Immature natural killer cell (primary cell): ENCODE results near the gene IQGAP2. TPM values are rescaled to one million over a fixed set of nuclear protein-coding genes. Genes with fewer than 3 reads are reported as not detected.
A peak's percentile ranks its signal among the peaks of the same experiment; 100 is the strongest.
"Not testable (repeated sequence)": the region's sequence is repeated elsewhere in the genome, so short reads cannot be mapped to it uniquely, and the experiment has no call there.

Experiments
- DNase-seq, 3 donors: peaks; one replicate each; pipeline ENCODE4 v3.0.0; 2022; ENCODE audit warnings: mixed read lengths in 1 of 3
- H3K27ac Mint-ChIP-seq, 6 donors: one replicate each; pipeline ENCODE4 v1.8.0; 2020; ENCODE audit warnings: mixed read lengths in 6 of 6, mild to moderate bottlenecking in 5 of 6, inconsistent platforms in 4 of 6, moderate library complexity in 3 of 6
- H3K27me3 Mint-ChIP-seq, 3 donors: one replicate each; pipeline ENCODE4 v1.8.0; 2020 to 2021; ENCODE audit warnings: low read depth in 3 of 3, mild to moderate bottlenecking in 3 of 3, mixed read lengths in 3 of 3, moderate library complexity in 3 of 3, inconsistent platforms in 1 of 3
- H3K36me3 Mint-ChIP-seq, 3 donors: one replicate each; pipeline ENCODE4 v1.8.0; 2020; ENCODE audit warnings: mixed read lengths in 3 of 3, inconsistent platforms in 2 of 3, mild to moderate bottlenecking in 2 of 3
- H3K4me1 Mint-ChIP-seq, 2 donors: one replicate each; pipeline ENCODE4 v1.8.0; 2020; ENCODE audit warnings: inconsistent platforms in 2 of 2, mild to moderate bottlenecking in 2 of 2, mixed read lengths in 2 of 2, moderate library complexity in 1 of 2
- H3K4me3 Mint-ChIP-seq, 5 donors: one replicate each; pipeline ENCODE4 v1.8.0; 2020; ENCODE audit warnings: mild to moderate bottlenecking in 5 of 5, mixed read lengths in 5 of 5, inconsistent platforms in 3 of 5, moderate library complexity in 3 of 5
- H3K9me3 Mint-ChIP-seq, 6 donors: one replicate each; pipeline ENCODE4 v1.8.0; 2020; ENCODE audit warnings: mild to moderate bottlenecking in 6 of 6, mixed read lengths in 6 of 6, inconsistent platforms in 4 of 6, moderate library complexity in 3 of 6
- polyA plus RNA-seq, 3 donors: library from polyadenylated mRNA; unstranded; fragments of 300-500 nt; fragmentation: Illumina TruSeq; gene quantifications; one replicate each; pipeline ENCODE4 v1.2.3, GENCODE V29; 2021

Gene IQGAP2
- polyA plus RNA-seq, 3 donors from 2014 or later = 38.8 to 92.5 (median 43.6) TPM

DNA sequence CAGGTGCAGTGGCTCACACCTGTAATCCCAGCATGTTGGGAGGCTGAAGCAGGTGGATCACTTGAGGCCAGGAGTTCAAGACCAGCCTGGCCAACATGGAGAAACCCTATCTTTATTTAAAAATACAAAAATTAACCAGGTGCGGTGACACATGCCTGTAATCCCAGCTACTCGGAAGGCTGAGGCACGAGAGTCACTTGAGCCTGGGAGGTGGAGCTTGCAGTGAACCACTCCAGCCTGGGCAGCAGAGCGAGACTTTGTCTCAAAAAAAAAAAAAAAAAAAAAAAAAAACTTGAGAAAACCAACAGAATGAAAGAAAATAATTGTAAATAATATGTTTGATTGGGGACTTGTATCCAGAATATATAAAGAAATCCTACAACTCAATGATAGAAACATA is 277.7 kb downstream of the IQGAP2 start:
- not testable (repeated sequence) for DNase-seq, H3K27me3 Mint-ChIP-seq, H3K4me3 Mint-ChIP-seq, H3K9me3 Mint-ChIP-seq
- H3K4me1 Mint-ChIP-seq = peaks cover 20 to 66% of the 10 kb centered on the region in 2 donors
- H3K27ac Mint-ChIP-seq = peak overlapping the region in 3 of 6 donors; percentile 30 to 46 (median 38)
- H3K36me3 Mint-ChIP-seq = peaks cover 24 to 61% (median 42%) of the 10 kb centered on the region in 3 donors

DNA sequence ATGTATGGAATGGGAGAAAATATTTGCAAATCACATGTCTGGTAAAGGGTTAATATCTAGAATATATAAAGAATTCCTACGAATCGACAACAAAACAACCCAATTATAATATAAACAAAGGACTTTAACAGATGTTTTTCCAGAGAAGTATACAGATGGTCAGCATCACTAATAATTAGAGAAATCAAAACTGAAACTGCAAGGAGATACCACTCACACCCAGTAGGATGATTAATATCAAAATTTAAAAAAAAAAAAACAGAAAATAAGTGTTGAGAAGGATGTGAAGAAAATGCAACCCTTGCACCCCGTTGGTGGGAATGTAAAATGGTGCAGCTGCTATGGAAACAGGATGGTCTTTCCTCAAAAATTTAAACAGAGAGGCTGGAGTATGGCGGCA is 278.2 kb downstream of the IQGAP2 start:
- H3K4me3 Mint-ChIP-seq = no peak overlapping the region
- no peak for DNase-seq
- peaks cover 0 to 1% (median 0%) of the 10 kb centered on the region in 6 donors for H3K9me3 Mint-ChIP-seq
- H3K27ac Mint-ChIP-seq = peak overlapping the region in 5 of 6 donors; percentile 26 to 67 (median 46)
- peaks cover 0 to 4% (median 0%) of the 10 kb centered on the region in 3 donors for H3K27me3 Mint-ChIP-seq
- peaks cover 20 to 59% (median 39%) of the 10 kb centered on the region in 3 donors for H3K36me3 Mint-ChIP-seq
- peaks cover 20 to 68% of the 10 kb centered on the region in 2 donors for H3K4me1 Mint-ChIP-seq

DNA sequence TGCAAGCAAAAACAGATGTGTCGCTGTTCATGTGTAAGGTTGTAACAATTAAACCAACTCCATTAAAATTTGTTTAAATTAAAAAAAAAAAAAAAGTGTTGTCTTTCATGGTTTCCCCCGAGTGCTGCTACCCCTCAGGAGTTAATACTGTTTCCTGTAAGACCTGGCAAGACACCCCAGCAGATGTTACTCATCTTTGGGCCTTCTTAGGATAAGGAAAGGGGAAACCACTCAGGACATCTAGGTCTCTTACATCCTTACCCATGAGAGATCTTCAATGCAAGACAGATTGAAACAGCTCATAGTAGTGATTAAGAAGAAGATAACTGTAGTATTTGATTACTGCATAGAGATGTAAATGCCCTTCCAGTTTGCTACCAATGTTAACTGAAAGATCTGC is 279.3 kb downstream of the IQGAP2 start:
- H3K27ac Mint-ChIP-seq = peak overlapping the region in 3 of 6 donors; percentile 32 to 41 (median 34)
- no peak for DNase-seq
- peaks cover 19 to 61% (median 38%) of the 10 kb centered on the region in 3 donors for H3K36me3 Mint-ChIP-seq
- no peak overlapping the region for H3K4me3 Mint-ChIP-seq
- H3K9me3 Mint-ChIP-seq = peaks cover 0 to 1% (median 0%) of the 10 kb centered on the region in 6 donors
- H3K27me3 Mint-ChIP-seq = peaks cover 0 to 4% (median 0%) of the 10 kb centered on the region in 3 donors
- H3K4me1 Mint-ChIP-seq = peaks cover 20 to 68% of the 10 kb centered on the region in 2 donors

DNA sequence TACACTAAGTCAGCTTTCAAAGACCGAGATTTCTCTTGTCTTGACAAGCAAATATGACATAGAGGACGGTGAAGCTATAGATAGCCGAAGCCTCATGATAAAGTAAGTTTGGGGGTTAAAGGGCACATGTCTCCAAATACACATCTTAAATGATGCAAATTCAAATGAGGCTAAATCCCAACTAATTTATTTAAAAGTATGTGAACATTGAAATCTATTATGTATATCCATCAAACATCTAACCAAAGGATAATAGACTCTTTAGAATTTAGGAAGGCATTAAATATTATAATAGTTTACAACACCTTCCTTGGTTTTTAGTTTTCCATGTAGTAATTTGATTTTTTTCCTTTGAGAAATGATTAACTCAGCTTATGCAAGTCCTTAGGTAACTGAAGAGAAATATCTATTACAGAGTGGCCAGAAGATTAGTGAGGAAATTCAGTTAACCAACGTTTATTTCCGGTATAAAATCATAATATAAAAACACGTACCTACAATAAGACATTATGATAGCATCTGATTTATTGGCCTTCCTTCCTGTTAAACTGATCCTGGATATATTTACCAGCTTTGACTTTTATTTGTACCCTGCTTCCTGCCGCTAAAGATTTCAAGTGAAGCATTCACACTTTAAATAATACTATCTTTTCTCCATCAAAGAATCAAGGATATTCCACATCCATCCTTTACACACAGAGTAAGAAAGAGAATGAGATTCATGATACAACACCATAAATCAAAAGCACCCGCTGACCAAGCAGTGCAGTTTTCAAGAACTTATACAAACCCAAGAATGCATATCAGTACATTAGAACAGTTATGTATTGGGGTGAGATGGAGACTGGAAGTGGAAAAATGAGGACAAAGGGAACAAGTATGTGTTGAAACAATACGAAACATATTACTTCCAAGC is 281.0 kb downstream of the IQGAP2 start:
- peaks cover 18 to 66% of the 10 kb centered on the region in 2 donors for H3K4me1 Mint-ChIP-seq
- peaks cover 0 to 1% (median 0%) of the 10 kb centered on the region in 6 donors for H3K9me3 Mint-ChIP-seq
- H3K4me3 Mint-ChIP-seq = no peak overlapping the region
- peak overlapping the region; percentile 10 to 81 (median 59) for H3K27ac Mint-ChIP-seq
- H3K36me3 Mint-ChIP-seq = peaks cover 17 to 66% (median 35%) of the 10 kb centered on the region in 3 donors
- no peak for DNase-seq
- peaks cover 0 to 4% (median 0%) of the 10 kb centered on the region in 3 donors for H3K27me3 Mint-ChIP-seq

DNA sequence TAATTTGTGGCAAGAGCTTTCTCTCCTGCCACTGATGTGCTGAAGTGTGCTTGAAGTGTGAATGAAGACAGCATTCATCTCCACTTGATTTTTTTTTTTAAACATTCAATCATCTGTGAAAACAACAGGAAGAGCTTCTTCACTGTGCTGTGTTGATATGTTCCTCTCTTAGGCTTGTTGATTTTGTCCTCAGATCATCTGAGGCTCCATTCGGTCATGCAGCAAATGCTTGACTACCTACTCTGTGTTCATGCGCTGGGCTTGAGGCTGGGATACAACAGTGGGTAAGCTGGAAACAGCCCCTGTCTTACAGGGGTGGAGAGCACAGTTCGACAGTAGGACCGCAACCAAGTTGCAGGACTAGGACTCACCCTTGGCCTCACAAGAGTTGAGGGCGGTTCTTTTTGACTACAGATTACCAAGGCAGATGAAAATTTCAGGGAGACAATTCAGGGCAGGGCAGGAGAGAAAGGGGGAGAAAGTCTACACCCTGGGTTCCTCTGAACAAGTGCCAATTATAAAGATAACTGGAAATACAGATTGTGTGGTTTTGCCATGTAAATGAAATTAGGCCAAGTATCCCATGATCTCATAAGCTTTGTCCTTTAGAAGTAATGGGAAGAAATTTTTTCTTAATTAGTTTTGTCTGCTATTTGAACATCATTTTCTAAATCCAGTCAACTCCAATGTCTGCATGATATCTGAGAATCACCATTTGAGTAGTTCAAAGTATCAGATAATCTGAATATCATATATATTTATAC is 281.9 kb downstream of the IQGAP2 start:
- H3K36me3 Mint-ChIP-seq = peaks cover 17 to 65% (median 33%) of the 10 kb centered on the region in 3 donors
- H3K27me3 Mint-ChIP-seq = peaks cover 0 to under 1% (median 0%) of the 10 kb centered on the region in 3 donors
- peaks cover 18 to 64% of the 10 kb centered on the region in 2 donors for H3K4me1 Mint-ChIP-seq

DNA sequence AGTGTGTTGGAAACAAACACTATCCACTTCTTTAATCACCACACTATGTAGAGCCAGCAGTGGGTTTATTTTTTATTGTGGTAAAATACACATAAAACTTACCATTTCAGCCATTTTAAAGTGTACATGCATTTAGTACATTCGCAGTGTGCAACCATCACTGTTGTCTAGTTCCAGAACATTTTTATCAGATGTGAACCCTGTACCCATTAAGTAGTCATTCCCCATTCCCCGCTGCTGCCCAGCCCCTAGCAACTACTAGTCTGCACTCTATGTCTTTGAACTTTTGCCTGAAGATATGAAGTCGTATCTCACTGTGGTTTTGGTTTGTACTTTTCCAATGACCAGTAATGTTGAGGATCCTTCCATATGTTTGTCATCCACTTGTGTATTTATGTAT is 282.6 kb downstream of the IQGAP2 start:
- Mint-ChIP-seq H3K27ac (peak overlapping the region in 5 of 6 donors; percentile 1 to 72 (median 28)), H3K36me3 (peaks cover 14 to 64% (median 36%) of the 10 kb centered on the region in 3 donors), H3K4me3 (no peak overlapping the region), H3K4me1 (peaks cover 15 to 60% of the 10 kb centered on the region in 2 donors), H3K27me3 (no peaks in the 10 kb centered on the region), H3K9me3 (no peaks in the 10 kb centered on the region)
- DNase-seq = no peak

More for the DNA sequence above, 281.9 kb downstream of the IQGAP2 start:
- Mint-ChIP-seq H3K27ac (peak overlapping the region; percentile 14 to 81 (median 39)), H3K9me3 (peaks cover 0 to 1% (median 0%) of the 10 kb centered on the region in 6 donors), H3K4me3 (no peak overlapping the region)
- DNase-seq = no peak

DNA sequence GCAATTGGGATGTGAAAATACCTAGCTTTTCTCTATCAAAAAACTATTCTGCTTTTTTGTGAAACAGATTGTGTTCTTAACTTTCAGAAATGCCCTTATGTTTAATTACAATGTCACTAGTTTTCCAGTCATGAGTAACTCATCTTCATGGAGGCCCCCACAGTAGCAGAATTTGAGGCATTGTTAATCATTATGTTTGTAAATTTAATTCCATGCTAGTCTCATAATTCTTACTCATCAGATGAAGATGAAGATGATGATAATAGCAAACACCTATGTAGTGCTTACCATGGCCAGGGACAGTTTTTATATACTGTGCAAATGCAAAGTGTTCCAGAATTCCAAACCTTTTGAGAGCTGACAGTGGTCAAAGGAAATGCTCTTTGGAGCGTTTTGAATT is 285.1 kb downstream of the IQGAP2 start:
- Mint-ChIP-seq H3K36me3 (peaks cover 14 to 66% (median 28%) of the 10 kb centered on the region in 3 donors), H3K27ac (peak overlapping the region in 2 of 6 donors; percentile 34 to 36), H3K27me3 (no peaks in the 10 kb centered on the region), H3K4me1 (peaks cover 6 to 42% of the 10 kb centered on the region in 2 donors), H3K9me3 (no peaks in the 10 kb centered on the region), H3K4me3 (no peak overlapping the region)
- no peak for DNase-seq

DNA sequence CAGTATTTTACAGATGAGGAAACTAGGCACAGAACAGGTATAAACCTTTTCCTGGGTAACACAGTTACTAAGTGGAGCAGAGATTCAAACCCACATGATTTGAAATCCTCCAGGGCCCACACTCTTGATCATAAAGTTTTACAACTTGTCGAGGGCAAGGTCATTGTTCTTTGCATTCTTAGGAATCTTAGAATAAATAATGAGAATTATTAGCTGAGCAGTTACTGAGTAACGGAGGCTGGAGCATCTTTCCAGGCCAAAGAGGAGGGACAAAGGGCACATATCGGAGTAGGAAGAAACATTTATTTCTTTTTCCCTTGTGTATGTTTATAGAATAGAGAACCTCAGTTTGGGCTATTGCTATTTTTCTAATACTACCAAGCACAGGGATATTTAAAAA is 285.8 kb downstream of the IQGAP2 start:
- Mint-ChIP-seq H3K4me3 (no peak overlapping the region), H3K27ac (peak overlapping the region in 1 of 6 donors; percentile 57), H3K27me3 (no peaks in the 10 kb centered on the region), H3K4me1 (peaks cover 6 to 35% of the 10 kb centered on the region in 2 donors), H3K9me3 (no peaks in the 10 kb centered on the region), H3K36me3 (peaks cover 14 to 62% (median 24%) of the 10 kb centered on the region in 3 donors)
- DNase-seq = no peak

DNA sequence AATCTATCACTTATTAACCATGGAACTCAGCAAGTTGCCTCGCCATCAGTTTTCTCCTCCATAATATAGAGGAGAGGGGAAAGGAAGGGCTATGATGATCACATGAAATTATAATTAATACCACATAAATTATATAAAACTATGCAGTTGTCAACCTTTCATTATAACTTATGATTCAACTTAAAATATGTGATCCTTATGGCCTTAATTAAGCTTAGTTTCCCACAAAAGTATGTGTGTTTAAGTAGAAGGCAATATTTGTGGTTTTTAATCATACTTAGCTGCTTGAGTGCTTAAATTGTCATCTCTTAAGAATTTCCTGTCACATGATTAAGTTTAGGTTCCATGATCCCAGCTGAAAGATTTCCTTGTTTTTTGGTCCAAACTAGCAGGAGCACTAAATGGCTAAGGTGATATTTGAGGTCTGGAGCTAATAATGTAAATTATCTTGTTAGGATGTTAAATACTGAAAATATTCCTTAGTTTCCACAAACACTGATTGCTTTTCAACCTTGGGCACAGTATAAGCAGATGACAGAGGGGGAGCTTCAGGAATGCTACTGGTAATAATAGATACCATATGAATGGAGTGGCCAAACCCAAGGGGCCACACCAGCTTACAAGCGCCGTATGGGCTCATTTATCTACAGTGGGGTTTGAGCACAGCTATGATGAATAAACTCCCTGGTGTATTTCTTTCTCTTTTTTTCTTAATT is 286.4 kb downstream of the IQGAP2 start:
- Mint-ChIP-seq H3K9me3 (no peaks in the 10 kb centered on the region), H3K36me3 (peaks cover 14 to 58% (median 19%) of the 10 kb centered on the region in 3 donors), H3K27me3 (no peaks in the 10 kb centered on the region), H3K27ac (peak overlapping the region in 5 of 6 donors; percentile 9 to 79 (median 61)), H3K4me1 (peaks cover 3 to 29% of the 10 kb centered on the region in 2 donors), H3K4me3 (no peak overlapping the region)
- DNase-seq = no peak

DNA sequence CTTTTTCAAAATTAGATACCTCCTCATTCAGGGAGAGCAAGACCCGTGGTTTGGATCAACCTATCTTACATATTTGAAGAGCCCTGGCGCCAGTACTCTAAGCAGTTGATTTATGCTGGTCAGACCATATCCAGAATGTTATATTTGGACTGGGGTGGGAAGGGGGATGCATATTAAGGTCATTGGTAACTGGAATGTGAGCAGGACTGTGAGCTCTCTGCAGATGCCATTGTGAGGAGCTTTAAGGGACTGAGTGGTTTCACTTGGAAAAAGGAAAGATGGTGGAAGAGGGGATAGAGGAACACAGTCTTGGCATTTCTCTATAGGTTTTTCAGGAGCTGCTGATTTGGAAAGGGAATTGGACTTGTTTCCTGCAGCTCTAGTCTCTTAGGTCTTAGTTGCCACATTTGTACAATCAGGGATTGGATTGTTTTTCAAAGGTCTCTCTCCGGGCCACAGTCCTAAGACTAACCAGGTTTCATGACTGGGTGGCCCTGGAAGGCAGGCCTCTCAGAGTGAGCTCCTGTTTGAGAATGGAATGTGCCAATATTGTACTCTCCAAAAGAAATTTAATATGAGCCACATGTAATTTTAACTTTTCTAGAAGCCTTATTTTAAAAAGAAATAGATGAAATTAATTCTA is 287.1 kb downstream of the IQGAP2 start:
- peaks cover 0 to 2% (median 0%) of the 10 kb centered on the region in 3 donors for H3K27me3 Mint-ChIP-seq
- no peak for DNase-seq
- H3K4me1 Mint-ChIP-seq = peaks cover 0 to 22% of the 10 kb centered on the region in 2 donors
- H3K9me3 Mint-ChIP-seq = no peaks in the 10 kb centered on the region
- peak overlapping the region in 4 of 6 donors; percentile 9 to 79 (median 63) for H3K27ac Mint-ChIP-seq
- no peak overlapping the region for H3K4me3 Mint-ChIP-seq
- H3K36me3 Mint-ChIP-seq = peaks cover 14 to 58% (median 22%) of the 10 kb centered on the region in 3 donors

DNA sequence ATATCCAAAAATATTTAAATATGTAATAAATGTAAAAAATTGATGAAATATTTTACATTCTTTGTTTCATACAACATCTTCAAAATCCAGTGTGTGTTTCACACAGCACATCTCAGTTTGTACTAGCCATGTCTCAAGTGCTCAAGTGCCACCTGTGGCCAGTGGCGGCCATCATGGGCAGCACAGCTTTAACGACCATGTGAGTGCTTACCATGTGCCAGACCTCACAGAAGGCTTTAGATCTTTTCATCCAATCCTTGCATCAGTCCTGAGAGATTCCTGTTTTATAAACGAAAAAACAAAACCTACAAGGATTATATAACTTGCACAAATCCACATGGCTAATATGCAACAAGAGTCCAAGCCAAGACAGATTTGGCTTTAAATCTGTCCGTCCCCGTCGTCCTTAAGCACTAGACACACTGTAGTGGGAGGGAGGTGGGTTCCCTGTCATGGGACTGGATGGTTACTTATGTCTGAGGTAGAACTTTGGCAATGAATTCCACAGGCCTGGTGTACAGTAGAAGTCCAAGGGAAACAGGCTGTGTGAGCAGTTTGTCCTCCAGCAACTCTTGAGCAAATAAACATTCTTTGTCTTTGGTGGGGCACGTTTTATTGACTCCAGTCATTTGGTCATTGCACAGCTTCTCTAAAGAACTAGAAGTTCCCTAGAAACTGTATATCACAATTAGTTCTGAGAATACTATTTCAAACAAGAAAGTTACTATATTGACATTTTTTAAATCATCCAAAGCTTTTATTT is 287.8 kb downstream of the IQGAP2 start:
- H3K4me3 Mint-ChIP-seq = no peak overlapping the region
- peaks cover 0 to 2% (median 0%) of the 10 kb centered on the region in 3 donors for H3K27me3 Mint-ChIP-seq
- DNase-seq = no peak
- peaks cover 0 to 16% of the 10 kb centered on the region in 2 donors for H3K4me1 Mint-ChIP-seq
- H3K27ac Mint-ChIP-seq = peak overlapping the region; percentile 35 to 70 (median 66)
- H3K9me3 Mint-ChIP-seq = no peaks in the 10 kb centered on the region
- peaks cover 14 to 55% (median 21%) of the 10 kb centered on the region in 3 donors for H3K36me3 Mint-ChIP-seq
